Measurements from ENCODE around the gene MYG1.

The MYG1 gene

DNA sequence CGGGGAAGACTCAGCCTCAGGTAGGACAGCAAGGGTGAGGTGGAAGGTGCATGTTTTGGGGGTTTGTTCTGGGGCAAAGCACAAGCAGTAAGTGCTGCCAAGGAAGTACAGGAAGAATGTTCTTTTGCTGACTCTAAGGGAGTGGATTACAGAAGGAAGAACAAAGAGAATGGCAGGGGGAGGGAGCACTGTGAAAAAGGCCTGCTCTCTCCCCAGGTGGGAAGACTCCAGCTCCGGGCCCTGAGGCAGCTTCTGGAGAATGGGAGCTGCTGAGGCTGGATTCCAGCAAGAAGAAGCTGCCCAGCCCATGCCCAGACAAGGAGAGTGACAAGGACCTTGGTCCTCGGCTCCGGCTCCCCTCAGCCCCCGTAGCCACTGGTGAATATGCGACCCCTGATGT, 11.2 kb upstream of the MYG1 start:
- TF ChIP-seq CTCF (IDR thresholded peaks at IDR 0.05) = no peak
- Histone ChIP-seq H3K27ac (no peak overlapping the region), H3K4me1 (ENCODE audit: control insufficient read depth in 1 of 2, insufficient read depth in 1 of 2, low read depth in 1 of 2, low read length in 1 of 2) (peaks cover 19 to 20% of the 10 kb centered on the region in 2 experiments), H3K4me3 (ENCODE audit: low read depth in 1 of 2, low read length in 1 of 2) (no peak overlapping the region), H3K36me3 (peaks cover 36% of the 10 kb centered on the region), H3K27me3 (no peaks in the 10 kb centered on the region), H3K9me3 (no peaks in the 10 kb centered on the region)

DNA sequence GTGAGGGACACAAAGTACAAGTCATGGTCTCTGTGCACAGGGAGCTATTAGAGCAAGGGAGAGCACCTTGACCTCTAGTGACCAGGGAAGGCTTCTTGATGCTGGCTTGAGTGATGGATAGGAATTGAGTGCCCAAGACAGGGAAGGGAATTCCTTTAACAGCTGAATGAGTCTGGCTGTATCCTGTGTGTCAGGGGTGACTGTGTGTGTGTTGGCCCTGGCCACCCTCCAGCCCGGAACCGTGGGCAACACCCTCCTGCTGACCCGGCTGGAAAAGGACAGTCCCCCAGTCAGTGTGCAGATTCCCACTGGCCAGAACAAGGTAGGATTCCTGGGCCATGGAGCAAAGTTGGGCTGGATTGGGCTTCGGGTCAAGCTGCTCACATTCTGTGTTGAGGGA, 9.6 kb upstream of the MYG1 start:
- no peak for TF ChIP-seq CTCF (IDR thresholded peaks at IDR 0.05)
- H3K27me3 ChIP-seq = no peaks in the 10 kb centered on the region
- H3K27ac ChIP-seq = no peak overlapping the region
- H3K4me1 ChIP-seq (ENCODE audit: control insufficient read depth in 1 of 2, insufficient read depth in 1 of 2, low read depth in 1 of 2, low read length in 1 of 2) = peaks cover 20 to 23% of the 10 kb centered on the region in 2 experiments
- no peaks in the 10 kb centered on the region for H3K9me3 ChIP-seq
- no peak overlapping the region for H3K4me3 ChIP-seq (ENCODE audit: low read depth in 1 of 2, low read length in 1 of 2)
- H3K36me3 ChIP-seq = peaks cover 30% of the 10 kb centered on the region

DNA sequence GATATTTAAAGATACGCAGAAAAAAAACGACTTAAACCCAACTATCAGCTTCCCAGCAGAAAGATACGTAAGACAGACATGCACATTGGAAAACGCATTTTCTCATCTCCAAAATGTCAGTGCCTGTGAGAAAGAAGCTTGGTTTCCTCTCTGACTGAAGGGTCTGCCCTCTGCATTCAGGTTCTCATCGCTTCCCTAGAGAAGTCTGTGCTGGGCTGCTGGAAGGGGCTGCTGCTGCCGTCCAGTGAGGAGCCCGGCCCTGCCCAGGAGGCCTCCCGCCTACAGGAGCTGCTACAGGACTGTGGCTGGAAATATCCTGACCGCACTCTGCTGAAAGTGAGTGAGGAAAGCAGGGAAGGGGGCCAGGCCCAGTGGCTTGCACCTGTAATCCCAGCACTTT, 8.8 kb upstream of the MYG1 start:
- H3K36me3 ChIP-seq = peaks cover 30% of the 10 kb centered on the region

DNA sequence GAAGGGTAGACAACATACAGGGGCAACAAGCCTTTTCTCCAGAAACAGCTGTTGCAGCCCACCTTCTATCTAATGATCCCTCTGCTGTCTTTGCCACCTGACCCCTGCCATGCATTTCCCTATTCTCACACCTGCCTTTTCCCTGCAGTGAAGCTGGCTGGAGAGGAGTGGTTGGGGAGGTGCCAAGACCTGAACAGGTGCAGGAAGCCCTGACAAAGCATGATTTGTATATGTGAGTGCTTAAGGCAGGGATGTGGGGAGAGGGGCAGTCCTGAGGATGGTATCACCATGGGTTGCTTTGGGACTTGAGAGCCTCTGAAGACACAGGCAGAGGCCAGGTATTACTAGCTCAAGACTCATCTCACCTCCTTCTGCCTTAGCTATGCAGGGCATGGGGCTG, 7.1 kb upstream of the MYG1 start:
- TF ChIP-seq CTCF (IDR thresholded peaks at IDR 0.05) = no peak
- H3K9me3 ChIP-seq = no peaks in the 10 kb centered on the region
- peaks cover 37% of the 10 kb centered on the region for H3K36me3 ChIP-seq
- no peak overlapping the region for H3K27ac ChIP-seq
- no peak overlapping the region for H3K4me3 ChIP-seq (ENCODE audit: low read depth in 1 of 2, low read length in 1 of 2)
- no peaks in the 10 kb centered on the region for H3K27me3 ChIP-seq
- H3K4me1 ChIP-seq (ENCODE audit: control insufficient read depth in 1 of 2, insufficient read depth in 1 of 2, low read depth in 1 of 2, low read length in 1 of 2) = peaks cover 21 to 27% of the 10 kb centered on the region in 2 experiments

More for the DNA sequence above, 8.8 kb upstream of the MYG1 start:
- no peak for TF ChIP-seq CTCF (IDR thresholded peaks at IDR 0.05)
- peaks cover 18 to 22% of the 10 kb centered on the region in 2 experiments for H3K4me1 ChIP-seq (ENCODE audit: control insufficient read depth in 1 of 2, insufficient read depth in 1 of 2, low read depth in 1 of 2, low read length in 1 of 2)
- no peak overlapping the region for H3K4me3 ChIP-seq (ENCODE audit: low read depth in 1 of 2, low read length in 1 of 2)
- H3K27me3 ChIP-seq = no peaks in the 10 kb centered on the region
- no peak overlapping the region for H3K27ac ChIP-seq
- H3K9me3 ChIP-seq = no peaks in the 10 kb centered on the region

GRCh38 chr12:53295070-53295890, 4.2 kb upstream of the MYG1 start, which contains the start of gene PFDN5:
TSS of gene PFDN5 (plus strand) at chr12:53295542. CDS start at chr12:53295568, 26 bp downstream.
- peaks cover 21% of the 10 kb centered on the region for H3K36me3 ChIP-seq
- peak; percentile 91 for TF ChIP-seq CTCF (IDR thresholded peaks at IDR 0.05)
- peak within 1 kb of the TSS; percentile 79 for H3K27ac ChIP-seq
- H3K4me3 ChIP-seq (ENCODE audit: low read depth in 1 of 2, low read length in 1 of 2) = peak within 1 kb of the TSS; percentile 77 to 81
- peaks cover 48 to 53% of the 10 kb centered on the region in 2 experiments for H3K4me1 ChIP-seq (ENCODE audit: control insufficient read depth in 1 of 2, insufficient read depth in 1 of 2, low read depth in 1 of 2, low read length in 1 of 2)
- no peaks in the 10 kb centered on the region for H3K9me3 ChIP-seq
- no peaks in the 10 kb centered on the region for H3K27me3 ChIP-seq

Measured in neutrophil (primary cell).